ENCODE results near the gene ZNF214. TPM values are rescaled to one million over a fixed set of nuclear protein-coding genes. Genes with fewer than 3 reads are reported as not detected.
"Not testable (repeated sequence)": the region's sequence is repeated elsewhere in the genome, so short reads cannot be mapped to it uniquely, and the experiment has no call there.

ZNF214 gene
- total RNA-seq, 4 donors from 2014 or later: 2.9 to 23.8 (median 4.7) TPM

DNA sequence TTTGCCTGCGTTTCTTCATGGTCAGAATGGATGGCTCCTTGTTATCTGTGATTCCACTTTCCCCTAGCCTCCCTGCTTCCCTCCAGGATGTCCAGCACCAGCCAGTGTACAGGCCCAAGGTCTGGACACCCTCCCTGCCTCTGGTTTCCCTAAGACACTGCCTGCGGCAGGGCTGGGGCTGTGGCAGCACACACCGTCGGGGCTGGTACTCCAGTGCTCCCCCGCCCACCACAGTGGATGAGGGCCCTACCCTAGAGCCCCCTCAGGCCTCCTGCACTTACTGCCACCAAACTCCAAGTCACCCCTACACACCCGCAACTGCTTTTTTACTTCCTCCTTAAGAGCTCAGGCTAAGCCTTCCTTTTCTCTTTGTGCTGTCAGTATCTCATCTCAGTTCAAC is 28.9 kb downstream of the ZNF214 start:
- TF ChIP-seq POLR2A (IDR thresholded peaks at IDR 0.05): no peak
- TF ChIP-seq, protein P1, sequence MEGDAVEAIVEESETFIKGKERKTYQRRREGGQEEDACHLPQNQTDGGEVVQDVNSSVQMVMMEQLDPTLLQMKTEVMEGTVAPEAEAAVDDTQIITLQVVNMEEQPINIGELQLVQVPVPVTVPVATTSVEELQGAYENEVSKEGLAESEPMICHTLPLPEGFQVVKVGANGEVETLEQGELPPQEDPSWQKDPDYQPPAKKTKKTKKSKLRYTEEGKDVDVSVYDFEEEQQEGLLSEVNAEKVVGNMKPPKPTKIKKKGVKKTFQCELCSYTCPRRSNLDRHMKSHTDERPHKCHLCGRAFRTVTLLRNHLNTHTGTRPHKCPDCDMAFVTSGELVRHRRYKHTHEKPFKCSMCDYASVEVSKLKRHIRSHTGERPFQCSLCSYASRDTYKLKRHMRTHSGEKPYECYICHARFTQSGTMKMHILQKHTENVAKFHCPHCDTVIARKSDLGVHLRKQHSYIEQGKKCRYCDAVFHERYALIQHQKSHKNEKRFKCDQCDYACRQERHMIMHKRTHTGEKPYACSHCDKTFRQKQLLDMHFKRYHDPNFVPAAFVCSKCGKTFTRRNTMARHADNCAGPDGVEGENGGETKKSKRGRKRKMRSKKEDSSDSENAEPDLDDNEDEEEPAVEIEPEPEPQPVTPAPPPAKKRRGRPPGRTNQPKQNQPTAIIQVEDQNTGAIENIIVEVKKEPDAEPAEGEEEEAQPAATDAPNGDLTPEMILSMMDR (IDR thresholded peaks at IDR 0.05): no peak
- Histone ChIP-seq H3K9me3 (no peaks in the 10 kb centered on the region), H3K4me3 (no peak overlapping the region), H3K27me3 (no peaks in the 10 kb centered on the region), H3K36me3 (no peaks in the 10 kb centered on the region), H3K4me1 (no peaks in the 10 kb centered on the region), H3K27ac (no peak overlapping the region)
- no peak for DNase-seq
- intact Hi-C loops (cut with DNase I; ENCODE audit: low total_unique reads): no loop called here

- H3K27ac ChIP-seq: no peak overlapping the region
- H3K4me1 ChIP-seq: no peaks in the 10 kb centered on the region
- no peak for DNase-seq
- no peaks in the 10 kb centered on the region for H3K27me3 ChIP-seq
- no peak for TF ChIP-seq POLR2A (IDR thresholded peaks at IDR 0.05)
- TF ChIP-seq, protein P1 (IDR thresholded peaks at IDR 0.05): no peak
- no peaks in the 10 kb centered on the region for H3K9me3 ChIP-seq
- no peak overlapping the region for H3K4me3 ChIP-seq
- intact Hi-C loops (cut with DNase I; ENCODE audit: low total_unique reads): no loop called here
- no peaks in the 10 kb centered on the region for H3K36me3 ChIP-seq
Observed at GRCh38 chr11:6988506-6988905, 31.6 kb downstream of the ZNF214 start.

DNA sequence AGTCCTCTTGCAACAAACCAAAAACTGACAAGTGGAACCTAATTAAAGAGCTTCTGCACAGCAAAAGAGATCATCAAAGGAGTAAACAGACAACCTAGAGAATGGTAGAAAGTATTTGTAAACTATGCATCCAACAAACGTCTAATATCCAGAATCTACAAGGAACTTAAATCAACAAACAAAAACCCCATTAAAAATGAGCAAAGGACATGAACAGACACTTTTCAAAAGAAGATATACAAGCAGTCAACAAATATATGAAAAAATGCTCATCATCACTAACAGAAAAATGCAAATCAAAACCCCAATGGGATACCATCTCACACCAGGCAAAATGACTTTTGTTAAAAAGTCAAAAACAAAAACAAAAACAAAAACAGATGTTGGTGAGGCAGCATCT is 33.7 kb downstream of the ZNF214 start:
- no peak for DNase-seq
- Histone ChIP-seq H3K4me3 (no peak overlapping the region), H3K27me3 (no peaks in the 10 kb centered on the region), H3K27ac (no peak overlapping the region), H3K36me3 (no peaks in the 10 kb centered on the region), H3K9me3 (no peaks in the 10 kb centered on the region), H3K4me1 (no peaks in the 10 kb centered on the region)
- intact Hi-C loops (cut with DNase I; ENCODE audit: low total_unique reads): no loop called here
- no peak for TF ChIP-seq POLR2A (IDR thresholded peaks at IDR 0.05)
- TF ChIP-seq, protein P1 (IDR thresholded peaks at IDR 0.05): no peak

DNA sequence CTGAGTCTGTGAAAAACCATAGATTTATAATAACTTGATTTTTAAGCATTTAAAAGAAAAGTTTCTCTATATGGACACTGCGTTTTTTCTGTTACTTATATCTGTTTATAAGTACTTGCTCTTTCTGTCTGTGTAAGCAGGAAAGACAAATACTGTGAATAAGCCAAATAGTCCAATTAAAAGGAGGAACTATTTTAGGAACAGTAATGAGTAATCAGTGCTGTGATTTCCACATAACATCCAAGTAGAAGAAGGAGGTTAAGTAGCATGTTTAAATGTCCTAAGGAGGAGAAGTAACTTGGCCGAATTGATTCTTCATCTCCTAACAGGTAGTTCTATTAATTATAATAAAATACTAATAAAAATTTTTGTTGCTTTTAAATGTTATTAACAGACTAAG is 40.8 kb downstream of the ZNF214 start:
- TF ChIP-seq POLR2A (IDR thresholded peaks at IDR 0.05): no peak
- TF ChIP-seq, protein P1 (IDR thresholded peaks at IDR 0.05): no peak
- no peaks in the 10 kb centered on the region for H3K4me1 ChIP-seq
- intact Hi-C loops (cut with DNase I; ENCODE audit: low total_unique reads): no loop called here

DNA sequence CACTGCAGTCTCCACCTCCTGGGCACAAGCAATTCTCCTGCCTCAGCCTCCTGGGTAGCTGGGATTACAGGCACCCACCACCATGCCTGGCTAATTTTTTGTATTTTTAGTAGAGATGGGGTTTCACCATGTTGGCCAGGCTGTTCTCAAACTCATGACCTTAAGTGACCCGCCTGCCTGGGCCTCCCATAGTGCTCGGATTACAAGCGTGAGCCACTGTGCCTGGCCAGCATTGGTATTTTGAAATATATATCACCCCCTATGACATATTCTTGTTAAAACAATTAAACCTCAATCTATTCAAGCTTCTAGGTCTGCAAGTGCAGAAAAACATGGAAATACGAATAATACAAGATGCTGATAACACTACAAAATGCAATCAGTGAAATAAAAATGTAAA is 50.3 kb downstream of the ZNF214 start:
- H3K4me1 ChIP-seq; H3K36me3 ChIP-seq; intact Hi-C loops (cut with DNase I; ENCODE audit: low total_unique reads); H3K9me3 ChIP-seq; H3K27ac ChIP-seq; DNase-seq; H3K27me3 ChIP-seq; H3K4me3 ChIP-seq: not testable (repeated sequence)

More for the DNA sequence above, 40.8 kb downstream of the ZNF214 start:
- no peak for DNase-seq
- no peak overlapping the region for H3K27ac ChIP-seq
- no peaks in the 10 kb centered on the region for H3K27me3 ChIP-seq
- H3K4me3 ChIP-seq: no peak overlapping the region
- H3K36me3 ChIP-seq: no peaks in the 10 kb centered on the region
- H3K9me3 ChIP-seq: no peaks in the 10 kb centered on the region

- no peaks in the 10 kb centered on the region for H3K4me1 ChIP-seq
- H3K36me3 ChIP-seq: no peaks in the 10 kb centered on the region
- H3K9me3 ChIP-seq: no peaks in the 10 kb centered on the region
- DNase-seq: no peak
- no peaks in the 10 kb centered on the region for H3K27me3 ChIP-seq
- no peak for TF ChIP-seq POLR2A (IDR thresholded peaks at IDR 0.05)
- TF ChIP-seq, protein P1 (IDR thresholded peaks at IDR 0.05): no peak
- no peak overlapping the region for H3K4me3 ChIP-seq
- H3K27ac ChIP-seq: no peak overlapping the region
- intact Hi-C loops (cut with DNase I; ENCODE audit: low total_unique reads): no loop called here
Observed at GRCh38 chr11:6968816-6969215, 51.3 kb downstream of the ZNF214 start.

All from uterus (tissue), 4 donors.